Measurements from ENCODE around the gene COPB2. TPM values are rescaled to one million over a fixed set of nuclear protein-coding genes. Genes with fewer than 3 reads are reported as not detected.
"Not testable (repeated sequence)": the region's sequence is repeated elsewhere in the genome, so short reads cannot be mapped to it uniquely, and the experiment has no call there.

COPB2 gene
- total RNA-seq, 1 donor from 2014 or later: 86.1 TPM

- no peaks in the 10 kb centered on the region for H3K4me1 Mint-ChIP-seq
- Histone ChIP-seq H3K79me2 (ENCODE audit: low read depth) (no peaks in the 10 kb centered on the region), H3F3A (ENCODE audit: low read depth) (no peaks in the 10 kb centered on the region), H3K27me3 (no peaks in the 10 kb centered on the region), H3K4me2 (no peak overlapping the region), H3K9ac (no peak overlapping the region), H2AFZ (replicated peaks) (no peak overlapping the region), H3K36me3 (no peaks in the 10 kb centered on the region), H3K27ac (no peak overlapping the region), H4K20me1 (ENCODE audit: low read depth) (no peaks in the 10 kb centered on the region), H3K9me3 (ENCODE audit: low read depth) (no peaks in the 10 kb centered on the region), H3K4me3 (no peak overlapping the region), H3K4me1 (no peaks in the 10 kb centered on the region)
- peaks cover 69% of the 10 kb centered on the region for H3K9me3 Mint-ChIP-seq
- peaks cover 12% of the 10 kb centered on the region for H3K36me3 Mint-ChIP-seq
- TF ChIP-seq, protein P1, sequence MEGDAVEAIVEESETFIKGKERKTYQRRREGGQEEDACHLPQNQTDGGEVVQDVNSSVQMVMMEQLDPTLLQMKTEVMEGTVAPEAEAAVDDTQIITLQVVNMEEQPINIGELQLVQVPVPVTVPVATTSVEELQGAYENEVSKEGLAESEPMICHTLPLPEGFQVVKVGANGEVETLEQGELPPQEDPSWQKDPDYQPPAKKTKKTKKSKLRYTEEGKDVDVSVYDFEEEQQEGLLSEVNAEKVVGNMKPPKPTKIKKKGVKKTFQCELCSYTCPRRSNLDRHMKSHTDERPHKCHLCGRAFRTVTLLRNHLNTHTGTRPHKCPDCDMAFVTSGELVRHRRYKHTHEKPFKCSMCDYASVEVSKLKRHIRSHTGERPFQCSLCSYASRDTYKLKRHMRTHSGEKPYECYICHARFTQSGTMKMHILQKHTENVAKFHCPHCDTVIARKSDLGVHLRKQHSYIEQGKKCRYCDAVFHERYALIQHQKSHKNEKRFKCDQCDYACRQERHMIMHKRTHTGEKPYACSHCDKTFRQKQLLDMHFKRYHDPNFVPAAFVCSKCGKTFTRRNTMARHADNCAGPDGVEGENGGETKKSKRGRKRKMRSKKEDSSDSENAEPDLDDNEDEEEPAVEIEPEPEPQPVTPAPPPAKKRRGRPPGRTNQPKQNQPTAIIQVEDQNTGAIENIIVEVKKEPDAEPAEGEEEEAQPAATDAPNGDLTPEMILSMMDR (IDR thresholded peaks at IDR 0.05): no peak
- TF ChIP-seq EZH2phosphoT487 (IDR thresholded peaks at IDR 0.05): no peak
- no peak for TF ChIP-seq EZH2 (IDR thresholded peaks at IDR 0.05)
- H3K4me3 Mint-ChIP-seq: no peak overlapping the region
- H3K27ac Mint-ChIP-seq: no peak overlapping the region
- H3K27me3 Mint-ChIP-seq (ENCODE audit: insufficient read depth, low read depth): peaks cover 3% of the 10 kb centered on the region
- DNase-seq (ENCODE audit: low spot score): no peak
Measured at GRCh38 chr3:139414608-139415224, 25.3 kb upstream of the COPB2 start.

DNA sequence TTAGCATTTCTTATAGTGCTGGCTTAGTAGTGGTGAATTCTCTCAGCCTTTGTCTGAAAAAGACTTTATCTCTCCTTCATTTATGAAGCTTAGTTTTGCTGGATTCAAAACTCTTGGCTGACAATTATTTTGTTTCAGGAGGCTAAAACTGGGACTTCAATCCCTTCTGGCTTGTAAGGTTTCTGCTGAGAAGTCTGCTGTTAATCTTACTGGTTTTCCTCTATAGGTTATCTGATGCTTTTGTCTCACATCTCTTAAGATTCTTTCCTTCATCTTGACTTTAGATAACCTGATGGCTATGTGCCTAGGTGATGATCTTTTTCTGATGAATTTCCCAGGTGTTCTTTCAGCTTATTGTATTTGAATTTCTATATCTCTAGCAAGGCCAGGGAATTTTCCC is 23.4 kb upstream of the COPB2 start:
- H4K20me1 ChIP-seq (ENCODE audit: low read depth); H3K36me3 ChIP-seq; H3K4me1 ChIP-seq; H3K4me2 ChIP-seq; H3K27me3 ChIP-seq; H3F3A ChIP-seq (ENCODE audit: low read depth); H3K4me3 Mint-ChIP-seq; H3K27ac ChIP-seq; H3K9me3 ChIP-seq (ENCODE audit: low read depth); H2AFZ ChIP-seq (replicated peaks); H3K9ac ChIP-seq; H3K4me1 Mint-ChIP-seq; H3K27me3 Mint-ChIP-seq (ENCODE audit: insufficient read depth, low read depth); H3K4me3 ChIP-seq; H3K27ac Mint-ChIP-seq; H3K79me2 ChIP-seq (ENCODE audit: low read depth); DNase-seq (ENCODE audit: low spot score): not testable (repeated sequence)
- Mint-ChIP-seq H3K36me3 (peaks cover 12% of the 10 kb centered on the region), H3K9me3 (peaks cover 85% of the 10 kb centered on the region)

GRCh38 chr3:139401155-139401554 is 11.7 kb upstream of the COPB2 start:
- not testable (repeated sequence) for H3K4me2 ChIP-seq; H3K9ac ChIP-seq; H2AFZ ChIP-seq (replicated peaks); H4K20me1 ChIP-seq (ENCODE audit: low read depth); H3K27ac ChIP-seq; H3K79me2 ChIP-seq (ENCODE audit: low read depth); DNase-seq (ENCODE audit: low spot score); H3K27me3 ChIP-seq; H3F3A ChIP-seq (ENCODE audit: low read depth); H3K36me3 ChIP-seq; H3K4me1 Mint-ChIP-seq; H3K4me3 Mint-ChIP-seq; H3K27ac Mint-ChIP-seq; H3K4me1 ChIP-seq; H3K27me3 Mint-ChIP-seq (ENCODE audit: insufficient read depth, low read depth); H3K4me3 ChIP-seq
- H3K9me3 Mint-ChIP-seq: peaks cover 46% of the 10 kb centered on the region
- peaks cover 11% of the 10 kb centered on the region for H3K9me3 ChIP-seq (ENCODE audit: low read depth)
- H3K36me3 Mint-ChIP-seq: peaks cover 50% of the 10 kb centered on the region

DNA sequence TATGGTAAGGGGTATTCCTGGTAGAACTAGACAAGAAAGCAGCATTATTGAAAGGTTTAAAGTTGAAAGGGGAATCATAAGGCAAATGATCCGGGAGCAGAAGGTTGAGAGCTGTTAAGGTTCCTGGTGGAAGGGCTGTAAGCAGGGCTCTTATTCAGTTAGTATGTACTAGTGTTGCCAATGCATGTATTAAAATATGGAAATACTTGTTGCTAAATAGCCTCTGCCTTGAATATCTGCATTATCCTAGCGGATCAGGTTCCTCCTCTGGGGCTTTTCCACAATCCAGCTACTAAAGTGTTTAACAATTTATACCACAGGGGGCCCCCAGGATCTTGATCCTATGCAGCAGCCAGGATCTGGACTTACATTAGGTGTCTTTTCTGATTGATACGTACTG is 7.3 kb upstream of the COPB2 start:
- H3F3A ChIP-seq (ENCODE audit: low read depth): no peaks in the 10 kb centered on the region
- peaks cover 11% of the 10 kb centered on the region for H3K9me3 Mint-ChIP-seq

More for the DNA sequence above, 7.3 kb upstream of the COPB2 start:
- H2AFZ ChIP-seq (replicated peaks): no peak overlapping the region
- no peaks in the 10 kb centered on the region for H3K36me3 ChIP-seq
- Mint-ChIP-seq H3K36me3 (peaks cover 17% of the 10 kb centered on the region), H3K4me3 (no peak overlapping the region), H3K27me3 (ENCODE audit: insufficient read depth, low read depth) (no peaks in the 10 kb centered on the region), H3K4me1 (peaks cover 1% of the 10 kb centered on the region), H3K27ac (no peak overlapping the region)
- peak overlapping the region; percentile 8 for H3K9ac ChIP-seq
- no peaks in the 10 kb centered on the region for H3K9me3 ChIP-seq (ENCODE audit: low read depth)
- H3K79me2 ChIP-seq (ENCODE audit: low read depth): no peaks in the 10 kb centered on the region
- H3K27ac ChIP-seq: no peak overlapping the region
- H3K4me1 ChIP-seq: no peaks in the 10 kb centered on the region
- H3K4me2 ChIP-seq: no peak overlapping the region
- H3K4me3 ChIP-seq: no peak overlapping the region
- TF ChIP-seq, protein P1 (IDR thresholded peaks at IDR 0.05): no peak
- TF ChIP-seq EZH2 (IDR thresholded peaks at IDR 0.05): no peak
- TF ChIP-seq EZH2phosphoT487 (IDR thresholded peaks at IDR 0.05): no peak
- no peak for DNase-seq (ENCODE audit: low spot score)
- H4K20me1 ChIP-seq (ENCODE audit: low read depth): no peaks in the 10 kb centered on the region
- no peaks in the 10 kb centered on the region for H3K27me3 ChIP-seq
